Measurements from ENCODE around the gene PTPRK. TPM values are rescaled to one million over a fixed set of nuclear protein-coding genes. Genes with fewer than 3 reads are reported as not detected.

The PTPRK gene
- total RNA-seq, 4 donors from 2014 or later, result 34.6 to 56.5 (median 47.0) TPM

GRCh38 chr6:127924031-127924430, 596.4 kb downstream of the PTPRK start:
- no peaks in the 10 kb centered on the region for H3K9me3 ChIP-seq

GRCh38 chr6:127923135-127923534, 597.3 kb downstream of the PTPRK start:
- Histone ChIP-seq H3K36me3 (no peaks in the 10 kb centered on the region), H3K9me3 (no peaks in the 10 kb centered on the region), H3K4me1 (no peaks in the 10 kb centered on the region), H3K27ac (no peak overlapping the region), H3K27me3 (no peaks in the 10 kb centered on the region), H3K4me3 (replicated peaks in 1 of 3) (no peak overlapping the region)
- TF ChIP-seq POLR2A (IDR thresholded peaks at IDR 0.05) (no peak), CTCF (IDR thresholded peaks at IDR 0.05) (no peak)
- WGBS, 2 donors, result 85 to 94% methylated on average over 2 of the region's 2 CpGs
- intact Hi-C loops (cut with DNase I), result no loop called here
- DNase-seq, result no peak

More at GRCh38 chr6:127924031-127924430, 596.4 kb downstream of the PTPRK start:
- TF ChIP-seq POLR2A (IDR thresholded peaks at IDR 0.05), result no peak
- H3K27me3 ChIP-seq, result no peaks in the 10 kb centered on the region
- H3K4me1 ChIP-seq, result no peaks in the 10 kb centered on the region
- intact Hi-C loops (cut with DNase I), result no loop called here
- no peak for DNase-seq
- H3K4me3 ChIP-seq (replicated peaks in 1 of 3), result no peak overlapping the region
- H3K36me3 ChIP-seq, result no peaks in the 10 kb centered on the region
- no peak overlapping the region for H3K27ac ChIP-seq

GRCh38 chr6:127921982-127922381, 598.4 kb downstream of the PTPRK start:
- Histone ChIP-seq H3K4me1 (no peaks in the 10 kb centered on the region), H3K27ac (no peak overlapping the region), H3K36me3 (no peaks in the 10 kb centered on the region), H3K27me3 (no peaks in the 10 kb centered on the region), H3K4me3 (replicated peaks in 1 of 3) (no peak overlapping the region), H3K9me3 (no peaks in the 10 kb centered on the region)
- no peak for DNase-seq
- intact Hi-C loops (cut with DNase I), result no loop called here
- no peak for TF ChIP-seq POLR2A (IDR thresholded peaks at IDR 0.05)
- TF ChIP-seq CTCF (IDR thresholded peaks at IDR 0.05), result no peak
- 93 to 95% methylated on average over 6 of the region's 6 CpGs for WGBS, 2 donors

- TF ChIP-seq POLR2A (IDR thresholded peaks at IDR 0.05), result no peak
- no peak for TF ChIP-seq CTCF (IDR thresholded peaks at IDR 0.05)
- H3K4me1 ChIP-seq, result no peaks in the 10 kb centered on the region
- intact Hi-C loops (cut with DNase I), result no loop called here
- 52 to 53% methylated on average over 3 of the region's 3 CpGs for WGBS, 2 donors
- DNase-seq, result no peak
- no peaks in the 10 kb centered on the region for H3K27me3 ChIP-seq
- H3K4me3 ChIP-seq (replicated peaks in 1 of 3), result no peak overlapping the region
- H3K27ac ChIP-seq, result no peak overlapping the region
- no peaks in the 10 kb centered on the region for H3K9me3 ChIP-seq
- no peaks in the 10 kb centered on the region for H3K36me3 ChIP-seq
Observed at GRCh38 chr6:127920804-127921203, 599.6 kb downstream of the PTPRK start.

All from thyroid gland (tissue), 4 donors.